ENCODE data around the gene MAGOH. TPM values are rescaled to one million over a fixed set of nuclear protein-coding genes. Genes with fewer than 3 reads are reported as not detected.

MAGOH gene
- total and polyA plus RNA-seq, 4 donors, result 16.4 to 32.5 (median 26.5) TPM

- TF ChIP-seq HNF4A (conservative IDR thresholded peaks at IDR 0.05) (peak; percentile 58 to 80), NR2F2 (IDR thresholded peaks at IDR 0.05) (no peak), HNF4G (IDR thresholded peaks at IDR 0.05) (no peak), RXRA (IDR thresholded peaks at IDR 0.05) (peak; percentile 42 to 81), YY1 (IDR thresholded peaks at IDR 0.05) (peak; percentile 72), TAF1 (conservative IDR thresholded peaks at IDR 0.05) (no peak)
Measured at GRCh38 chr1:53195246-53196016, 42.9 kb downstream of the MAGOH start (continued).

GRCh38 chr1:53190210-53190611 lies 48.1 kb downstream of the MAGOH start:
- H3K4me3 ChIP-seq (ENCODE audit: low read depth in 1 of 3, low read length in 3 of 3), result peak overlapping the region in 2 of 3 donors; percentile 1 to 18
- no peaks in the 10 kb centered on the region for H3K9me3 ChIP-seq (ENCODE audit: control insufficient read depth in 4 of 4, low read length in 3 of 4)
- peak overlapping the region; percentile 64 to 73 for H3K27ac ChIP-seq (ENCODE audit: low read depth in 1 of 2, low read length in 2 of 2)
- WGBS, result 32% methylated on average over 10 of the region's 10 CpGs
- no peaks in the 10 kb centered on the region for H3K27me3 ChIP-seq (ENCODE audit: control insufficient read depth in 4 of 4, insufficient read depth in 4 of 4, low read length in 3 of 4)
- no peaks in the 10 kb centered on the region for H3K36me3 ChIP-seq (ENCODE audit: control insufficient read depth in 4 of 4, insufficient read depth in 3 of 4, low read depth in 1 of 4, low read length in 3 of 4)
- TF ChIP-seq HNF4G (IDR thresholded peaks at IDR 0.05) (peak; percentile 79), JUND (IDR thresholded peaks at IDR 0.05) (peak; percentile 37 to 86), NR2F2 (IDR thresholded peaks at IDR 0.05) (no peak), SP1 (IDR thresholded peaks at IDR 0.05) (peak; percentile 80), ATF3 (IDR thresholded peaks at IDR 0.05) (no peak), GABPA (IDR thresholded peaks at IDR 0.05 in 1 of 2, conservative IDR thresholded peaks at IDR 0.05 in 1 of 2) (peak in 1 of 2 donors; percentile 78), RAD21 (IDR thresholded peaks at IDR 0.05) (peak; percentile 53 to 61), HNF4A (conservative IDR thresholded peaks at IDR 0.05) (peak; percentile 92 to 96), YY1 (IDR thresholded peaks at IDR 0.05) (peak; percentile 71), RXRA (IDR thresholded peaks at IDR 0.05) (peak; percentile 85 to 91), REST (IDR thresholded peaks at IDR 0.05) (peak; percentile 73), FOXA2 (IDR thresholded peaks at IDR 0.05) (no peak), ZBTB33 (IDR thresholded peaks at IDR 0.05) (peak; percentile 88), CTCF (IDR thresholded peaks at IDR 0.05; ENCODE audit: low read depth, low read length, missing input control) (peak; percentile 30), TAF1 (conservative IDR thresholded peaks at IDR 0.05) (no peak), FOXA1 (IDR thresholded peaks at IDR 0.05) (peak; percentile 58), MAX (IDR thresholded peaks at IDR 0.05) (peak; percentile 92), EGR1 (IDR thresholded peaks at IDR 0.05; ENCODE audit: low read depth in 2 of 2) (peak in 1 of 2 donors; percentile 91)
- H3K9ac ChIP-seq (ENCODE audit: low read depth in 1 of 2, low read length in 2 of 2), result no peak overlapping the region
- peaks cover 2 to 51% (median 40%) of the 10 kb centered on the region in 4 donors for H3K4me1 ChIP-seq (ENCODE audit: control insufficient read depth in 4 of 4, insufficient read depth in 4 of 4, low read length in 3 of 4)
- peak; percentile 61 for DNase-seq (ENCODE audit: low spot score)
